K562 (cell line): ENCODE measurements around the gene CRACR2B. TPM values are rescaled to one million over a fixed set of nuclear protein-coding genes. Genes with fewer than 3 reads are reported as not detected.

ENCODE experiments used
- ATAC-seq: fragments of 200-7000 bp; cut with Tn5 transposase; 3 replicates; pipeline ENCODE4 v1.9.1; 2020; ENCODE audit warnings: moderate library complexity
- BruUV-seq: library from RNA; stranded (reverse); fragments of 400-500 nt; replicated peaks from 2 replicates; lab custom pipeline; 2021; lab: Mats Ljungman, UMichigan
- CTCF ChIA-PET: fragments of 300-600 bp; formaldehyde crosslinking; extraction: SDS; loops from one replicate; lab custom pipeline; 2021; ENCODE audit warnings: low intra/inter-chr PET ratio; lab: Yijun Ruan, JAX
- POLR2A ChIA-PET: fragments of 300-600, 350-650 bp; sonication (Branson Sonifier 250); formaldehyde crosslinking; extraction: SDS; loops from one replicate; lab custom pipeline; 2021; ENCODE audit warnings: antibody characterized with exemption, inconsistent platforms; lab: Yijun Ruan, JAX
- DNase-seq, 4 experiments: peaks; one replicate each; pipeline versions ENCODE4 v3.0.0 to v3.0.0-alpha.2; 2011 to 2018; ENCODE audit warnings: low spot score in 3 of 4, mixed read lengths in 3 of 4; ENCODE audit errors: extremely low read depth in 1 of 4
- FAIRE-seq: peaks from 2 replicates; lab custom pipeline; 2011; peaks lifted over from hg19 to GRCh38; lab: Jason Lieb, UNC
- H2AFZ ChIP-seq: 2 replicates; pipeline ENCODE4 v1.6.0; 2011; ENCODE audit warnings: low read depth, low read length, control low read depth, inconsistent platforms
- H3K27ac ChIP-seq: fragments of 200-600 bp; 3 replicates; pipeline ENCODE4 v1.8.0; 2011; ENCODE audit warnings: low read depth, mild to moderate bottlenecking, control low read depth, inconsistent platforms, low read length, moderate library complexity, mixed read lengths; ENCODE audit errors: extremely low read depth
- H3K27me3 ChIP-seq, 2 experiments: fragments of 300-600 bp in 1 of 2; 2 replicates in 1 of 2; 3 replicates in 1 of 2; pipeline versions ENCODE4 v1.6.0 to v1.8.0; 2011; ENCODE audit warnings: inconsistent platforms in 2 of 2, low read length in 2 of 2, mild to moderate bottlenecking in 1 of 2, mixed read lengths in 1 of 2, moderate library complexity in 1 of 2; ENCODE audit not compliant: control insufficient read depth in 2 of 2, insufficient read depth in 2 of 2
- H3K36me3 ChIP-seq: fragments of 300-600 bp; 3 replicates; pipeline ENCODE4 v1.8.0; 2011; ENCODE audit warnings: mild to moderate bottlenecking, low read length, inconsistent platforms; ENCODE audit not compliant: control insufficient read depth, insufficient read depth
- H3K4me1 ChIP-seq, 2 experiments: fragments of 200-600 bp in 1 of 2; replicated peaks in 1 of 2; 2 replicates in 1 of 2; 3 replicates in 1 of 2; pipeline versions ENCODE4 v1.5.1 to v1.8.0; 2011; ENCODE audit warnings: inconsistent platforms in 2 of 2, low read length in 2 of 2, mild to moderate bottlenecking in 1 of 2, mixed read lengths in 1 of 2, moderate library complexity in 1 of 2; ENCODE audit not compliant: control insufficient read depth in 2 of 2, insufficient read depth in 2 of 2
- H3K4me2 ChIP-seq: 2 replicates; pipeline ENCODE4 v1.6.1; 2011; ENCODE audit warnings: low read length, control low read depth, inconsistent platforms, mixed read lengths; ENCODE audit not compliant: insufficient read depth
- H3K4me3 ChIP-seq: fragments of 200-600 bp; sonication (generic), shearing (Covaris generic); 2 replicates; pipeline ENCODE4 v1.5.1; 2016; ENCODE audit warnings: control low read depth, inconsistent platforms
- H3K79me2 ChIP-seq: fragments of 200-600 bp; 3 replicates; pipeline ENCODE4 v1.8.0; 2011; ENCODE audit warnings: low read length, inconsistent platforms; ENCODE audit not compliant: control insufficient read depth, insufficient read depth
- H3K9ac ChIP-seq, 2 experiments: 2 replicates each; pipeline versions ENCODE4 v1.6.0 to v1.6.1; 2011; ENCODE audit warnings: low read depth in 2 of 2, low read length in 2 of 2, control low read depth in 1 of 2, inconsistent platforms in 1 of 2, mild to moderate bottlenecking in 1 of 2, mixed read lengths in 1 of 2; ENCODE audit not compliant: insufficient read depth in 1 of 2
- H3K9me1 ChIP-seq: one replicate; pipeline ENCODE4 v1.6.0; 2011; ENCODE audit warnings: inconsistent platforms, mild to moderate bottlenecking, low read length, moderate library complexity; ENCODE audit not compliant: control insufficient read depth, insufficient read depth
- H3K9me3 ChIP-seq: replicated peaks from 2 replicates; pipeline ENCODE4 v1.5.1; 2011; ENCODE audit warnings: low read depth, low read length, inconsistent platforms; ENCODE audit not compliant: control insufficient read depth, insufficient read depth
- H4K20me1 ChIP-seq: replicated peaks from 2 replicates; pipeline ENCODE4 v1.6.1; 2011; ENCODE audit warnings: low read length, inconsistent platforms, mixed read lengths; ENCODE audit not compliant: control insufficient read depth, insufficient read depth
- POLR2G ChIP-seq: fragments of 200-400 bp; formaldehyde crosslinking; IDR thresholded peaks from 2 replicates; pipeline ENCODE4 v1.6.1; 2017; ENCODE audit warnings: low read depth, mild to moderate bottlenecking, antibody characterized with exemption, low read length, moderate library complexity
- RBFOX2 ChIP-seq: fragments of 200-400 bp; formaldehyde crosslinking; IDR thresholded peaks from 2 replicates; pipeline ENCODE4 v1.6.1; 2017; ENCODE audit warnings: low read depth, mild to moderate bottlenecking, low read length, moderate library complexity
- SRF ChIP-seq, 2 experiments: fragments of 250-450, 450-650 bp in 1 of 2; sonication (Bioruptor Pico) in 1 of 2; sonication (generic) in 1 of 2; formaldehyde crosslinking; IDR thresholded peaks; 2 replicates each; pipeline versions ENCODE4 v1.5.0 to v1.5.1; 2020 to 2022; ENCODE audit warnings: mild to moderate bottlenecking in 1 of 2, missing genetic modification reagents in 1 of 2
- ZNF79 ChIP-seq: fragments of 250-450 bp; sonication (Bioruptor Pico); IDR thresholded peaks from 2 replicates; pipeline ENCODE4 v1.4.0; 2020; ENCODE audit warnings: low read depth, mild to moderate bottlenecking, moderate library complexity
- WGBS: fragments of 100-300 bp; shearing (Covaris generic); methylation state at CpG from one replicate; pipeline ENCODE4 v1.1.6; 2016; ENCODE audit warnings: low coverage, mixed read lengths; ENCODE audit not compliant: insufficient coverage; ENCODE audit errors: missing lambda C conversion rate; 5-methylcytosine and 5-hydroxymethylcytosine counted together
- in situ Hi-C: fragments of 300-500 bp; cut with MboI; formaldehyde crosslinking; loops from 4 replicates; pipeline ENCODE4 v1.15.0; 2018; ENCODE audit warnings: inconsistent platforms, mixed read lengths
- intact Hi-C: fragments of 100-400 bp; cut with micrococcal nuclease; formaldehyde crosslinking; loops from 2 replicates; pipeline ENCODE4 v1.14.2; 2022
- polyA plus RNA-seq, 8 experiments: library from polyadenylated mRNA; depleted of rRNA in 4 of 8; stranded (reverse) in 5 of 8; unstranded in 3 of 8; fragments of >200 nt; fragmentation: Nextera tagmentation in 2 of 8; fragmentation: Illumina TruSeq in 1 of 8; extraction: Ambion mirVana in 2 of 8; extraction: Trizol in 1 of 8; gene quantifications; 2 replicates each; pipeline versions ENCODE4 v1.2.1 to v1.2.3, GENCODE V29; 2011 to 2014; ENCODE audit warnings: inconsistent platforms in 1 of 8, missing spikeins in 1 of 8
- total RNA-seq, 7 experiments: library from RNA; depleted of rRNA in 6 of 7; stranded (reverse); fragments of >200 nt in 6 of 7; fragmentation: Illumina TruSeq in 2 of 7; extraction: Trizol in 2 of 7; gene quantifications; 2 replicates each; pipeline versions ENCODE4 v1.2.1 to v1.2.3, GENCODE V29; 2011 to 2021; ENCODE audit warnings: low replicate concordance in 1 of 7
- TF ChIP-seq, protein P1 (sequence below): fragments of 450-650 bp; IDR thresholded peaks from 2 replicates; pipeline ENCODE4 v1.7.0; 2016; ENCODE audit warnings: borderline replicate concordance
- TF ChIP-seq, protein P2 (sequence below): fragments of 450-650 bp; formaldehyde crosslinking; conservative IDR thresholded peaks from 2 replicates; pipeline ENCODE4 v1.4.0; 2022; ENCODE audit warnings: mild to moderate bottlenecking, missing genetic modification characterization
- TF ChIP-seq, protein P3 (sequence below), 3 experiments: fragments of 200-800 bp in 1 of 3; fragments of 250-450 bp in 1 of 3; fragments of 450-650 bp in 1 of 3; sonication (Bioruptor Pico) in 1 of 3; sonication (Bioruptor generic) in 1 of 3; formaldehyde crosslinking in 1 of 3; IDR thresholded peaks; 2 replicates each; pipeline versions ENCODE4 v1.6.1 to v1.8.0; 2016 to 2022; ENCODE audit warnings: mild to moderate bottlenecking in 2 of 3, missing genetic modification characterization in 2 of 3, missing compliant biosample characterization in 1 of 3, moderate library complexity in 1 of 3

The CRACR2B gene
- total and polyA plus RNA-seq, 9 of the 15 experiments (the other 6 are each of a cell fraction or from before 2014, with no cell fraction given), result 0.10 to 51.0 (median 6.0) TPM

GRCh38 chr11:837990-838307, 10.2 kb downstream of the CRACR2B start:
- peaks cover 26 to 81% of the 10 kb centered on the region in 2 experiments; a peak in 4 of 5 replicates for H3K4me1 ChIP-seq
- ChIA-PET CTCF (no interaction called here), POLR2A (interaction anchor here (0.6 to 1.0 kb wide), 2 partner anchors 12 to 23 kb away, joined by 3 read pairs; no protein-coding TSS in a partner anchor)
- no peak overlapping the region for H3K4me3 ChIP-seq
- DNase-seq (no peak), ATAC-seq (no peak), FAIRE-seq (no peak)
- intact Hi-C loops, result no loop called here
- no peak overlapping the region for H3K4me2 ChIP-seq
- H3K9me1 ChIP-seq, result peaks cover 4% of the 10 kb centered on the region
- H2AFZ ChIP-seq, result no peak overlapping the region
- no peaks in the 10 kb centered on the region for H3K9me3 ChIP-seq
- peaks cover 78% of the 10 kb centered on the region for H3K79me2 ChIP-seq
- H3K9ac ChIP-seq, result peak overlapping the region in 1 of 2 experiments; percentile 83; a peak in 2 of 4 replicates
- TF ChIP-seq, protein P1, sequence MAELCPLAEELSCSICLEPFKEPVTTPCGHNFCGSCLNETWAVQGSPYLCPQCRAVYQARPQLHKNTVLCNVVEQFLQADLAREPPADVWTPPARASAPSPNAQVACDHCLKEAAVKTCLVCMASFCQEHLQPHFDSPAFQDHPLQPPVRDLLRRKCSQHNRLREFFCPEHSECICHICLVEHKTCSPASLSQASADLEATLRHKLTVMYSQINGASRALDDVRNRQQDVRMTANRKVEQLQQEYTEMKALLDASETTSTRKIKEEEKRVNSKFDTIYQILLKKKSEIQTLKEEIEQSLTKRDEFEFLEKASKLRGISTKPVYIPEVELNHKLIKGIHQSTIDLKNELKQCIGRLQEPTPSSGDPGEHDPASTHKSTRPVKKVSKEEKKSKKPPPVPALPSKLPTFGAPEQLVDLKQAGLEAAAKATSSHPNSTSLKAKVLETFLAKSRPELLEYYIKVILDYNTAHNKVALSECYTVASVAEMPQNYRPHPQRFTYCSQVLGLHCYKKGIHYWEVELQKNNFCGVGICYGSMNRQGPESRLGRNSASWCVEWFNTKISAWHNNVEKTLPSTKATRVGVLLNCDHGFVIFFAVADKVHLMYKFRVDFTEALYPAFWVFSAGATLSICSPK, result no peak
- TF ChIP-seq POLR2G (peak; percentile 62), RBFOX2 (peak; percentile 65), ZNF79 (CRISPR knock-in tag) (no peak), SRF (CRISPR knock-in tag; IDR thresholded peaks at IDR 0.05) (no peak)
- TF ChIP-seq, protein P2, sequence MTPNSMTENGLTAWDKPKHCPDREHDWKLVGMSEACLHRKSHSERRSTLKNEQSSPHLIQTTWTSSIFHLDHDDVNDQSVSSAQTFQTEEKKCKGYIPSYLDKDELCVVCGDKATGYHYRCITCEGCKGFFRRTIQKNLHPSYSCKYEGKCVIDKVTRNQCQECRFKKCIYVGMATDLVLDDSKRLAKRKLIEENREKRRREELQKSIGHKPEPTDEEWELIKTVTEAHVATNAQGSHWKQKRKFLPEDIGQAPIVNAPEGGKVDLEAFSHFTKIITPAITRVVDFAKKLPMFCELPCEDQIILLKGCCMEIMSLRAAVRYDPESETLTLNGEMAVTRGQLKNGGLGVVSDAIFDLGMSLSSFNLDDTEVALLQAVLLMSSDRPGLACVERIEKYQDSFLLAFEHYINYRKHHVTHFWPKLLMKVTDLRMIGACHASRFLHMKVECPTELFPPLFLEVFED (CRISPR knock-in tag), result peak; percentile 86
- TF ChIP-seq, protein P3, sequence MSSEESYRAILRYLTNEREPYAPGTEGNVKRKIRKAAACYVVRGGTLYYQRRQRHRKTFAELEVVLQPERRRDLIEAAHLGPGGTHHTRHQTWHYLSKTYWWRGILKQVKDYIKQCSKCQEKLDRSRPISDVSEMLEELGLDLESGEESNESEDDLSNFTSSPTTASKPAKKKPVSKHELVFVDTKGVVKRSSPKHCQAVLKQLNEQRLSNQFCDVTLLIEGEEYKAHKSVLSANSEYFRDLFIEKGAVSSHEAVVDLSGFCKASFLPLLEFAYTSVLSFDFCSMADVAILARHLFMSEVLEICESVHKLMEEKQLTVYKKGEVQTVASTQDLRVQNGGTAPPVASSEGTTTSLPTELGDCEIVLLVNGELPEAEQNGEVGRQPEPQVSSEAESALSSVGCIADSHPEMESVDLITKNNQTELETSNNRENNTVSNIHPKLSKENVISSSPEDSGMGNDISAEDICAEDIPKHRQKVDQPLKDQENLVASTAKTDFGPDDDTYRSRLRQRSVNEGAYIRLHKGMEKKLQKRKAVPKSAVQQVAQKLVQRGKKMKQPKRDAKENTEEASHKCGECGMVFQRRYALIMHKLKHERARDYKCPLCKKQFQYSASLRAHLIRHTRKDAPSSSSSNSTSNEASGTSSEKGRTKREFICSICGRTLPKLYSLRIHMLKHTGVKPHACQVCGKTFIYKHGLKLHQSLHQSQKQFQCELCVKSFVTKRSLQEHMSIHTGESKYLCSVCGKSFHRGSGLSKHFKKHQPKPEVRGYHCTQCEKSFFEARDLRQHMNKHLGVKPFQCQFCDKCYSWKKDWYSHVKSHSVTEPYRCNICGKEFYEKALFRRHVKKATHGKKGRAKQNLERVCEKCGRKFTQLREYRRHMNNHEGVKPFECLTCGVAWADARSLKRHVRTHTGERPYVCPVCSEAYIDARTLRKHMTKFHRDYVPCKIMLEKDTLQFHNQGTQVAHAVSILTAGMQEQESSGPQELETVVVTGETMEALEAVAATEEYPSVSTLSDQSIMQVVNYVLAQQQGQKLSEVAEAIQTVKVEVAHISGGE (CRISPR knock-in tag; IDR thresholded peaks at IDR 0.05), result no peak
- in situ Hi-C loops, result no loop called here
- WGBS, result 80% methylated on average over 7 of the region's 8 CpGs
- H3K27me3 ChIP-seq, result no peaks in the 10 kb centered on the region
- BruUV-seq, result no TSS peak
- H3K27ac ChIP-seq, result peak overlapping the region; percentile 41; the same call in 2 of the 3 replicates
- peaks cover 65% of the 10 kb centered on the region; the same call in 2 of the 3 replicates for H3K36me3 ChIP-seq
- H4K20me1 ChIP-seq, result peaks cover 7% of the 10 kb centered on the region
